ENCODE measurements around the gene KRT6A.
"Not testable (repeated sequence)": the region's sequence is repeated elsewhere in the genome, so short reads cannot be mapped to it uniquely, and the experiment has no call there.

DNA sequence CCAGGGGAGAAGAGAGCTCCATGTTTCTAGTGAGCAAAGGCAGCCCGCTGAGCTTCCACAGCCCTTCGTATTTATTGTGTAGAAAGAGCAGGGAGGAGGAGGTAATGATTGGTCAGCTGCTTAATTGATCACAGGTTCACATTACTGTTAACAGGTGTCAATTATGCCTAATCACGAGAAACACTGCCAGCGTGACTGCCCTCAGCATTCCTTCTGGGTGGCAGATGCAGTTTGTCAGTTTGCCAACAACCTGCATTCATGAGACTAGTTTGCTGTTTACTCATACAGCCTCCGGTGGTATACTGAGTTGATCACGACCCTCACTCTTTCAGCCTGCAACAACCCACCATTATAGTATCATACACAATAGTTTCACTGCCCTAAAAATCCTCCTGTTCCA is 7.5 kb upstream of the KRT6A start:
- not testable (repeated sequence) for TF ChIP-seq POLR2A (IDR thresholded peaks at IDR 0.05)
- TF ChIP-seq, protein P1, sequence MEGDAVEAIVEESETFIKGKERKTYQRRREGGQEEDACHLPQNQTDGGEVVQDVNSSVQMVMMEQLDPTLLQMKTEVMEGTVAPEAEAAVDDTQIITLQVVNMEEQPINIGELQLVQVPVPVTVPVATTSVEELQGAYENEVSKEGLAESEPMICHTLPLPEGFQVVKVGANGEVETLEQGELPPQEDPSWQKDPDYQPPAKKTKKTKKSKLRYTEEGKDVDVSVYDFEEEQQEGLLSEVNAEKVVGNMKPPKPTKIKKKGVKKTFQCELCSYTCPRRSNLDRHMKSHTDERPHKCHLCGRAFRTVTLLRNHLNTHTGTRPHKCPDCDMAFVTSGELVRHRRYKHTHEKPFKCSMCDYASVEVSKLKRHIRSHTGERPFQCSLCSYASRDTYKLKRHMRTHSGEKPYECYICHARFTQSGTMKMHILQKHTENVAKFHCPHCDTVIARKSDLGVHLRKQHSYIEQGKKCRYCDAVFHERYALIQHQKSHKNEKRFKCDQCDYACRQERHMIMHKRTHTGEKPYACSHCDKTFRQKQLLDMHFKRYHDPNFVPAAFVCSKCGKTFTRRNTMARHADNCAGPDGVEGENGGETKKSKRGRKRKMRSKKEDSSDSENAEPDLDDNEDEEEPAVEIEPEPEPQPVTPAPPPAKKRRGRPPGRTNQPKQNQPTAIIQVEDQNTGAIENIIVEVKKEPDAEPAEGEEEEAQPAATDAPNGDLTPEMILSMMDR (IDR thresholded peaks at IDR 0.05) = not testable (repeated sequence)
